NCI-H345 treated with DMSO at 0.1 percent for 48 hours (cell line): Measurements from ENCODE around the gene HOXB9.

ENCODE experiments used
- DNase-seq: peaks from one replicate; lab custom pipeline; 2025; ENCODE audit not compliant: unreplicated experiment; lab: John Stamatoyannopoulos, UW

The HOXB9 gene

GRCh38 chr17:48626245-48627117 lies at the start of gene HOXB9:
Gene HOXB9, minus strand, starts transcription at chr17:48626358. Its CDS starts 89 bp downstream, at chr17:48626269.
- peak; percentile 18 for DNase-seq

- no peak for DNase-seq
Observed at GRCh38 chr17:48672340-48672739, 46.2 kb upstream of the HOXB9 start.

- peak; percentile 24 for DNase-seq
Observed at GRCh38 chr17:48671697-48672171, 45.6 kb upstream of the HOXB9 start.

- no peak for DNase-seq
Observed at GRCh38 chr17:48663134-48663924, 37.2 kb upstream of the HOXB9 start.

- no peak for DNase-seq
Observed at GRCh38 chr17:48655913-48656312, 29.8 kb upstream of the HOXB9 start.

GRCh38 chr17:48649741-48650140 lies 23.6 kb upstream of the HOXB9 start:
- DNase-seq: no peak

GRCh38 chr17:48647963-48648245 lies 21.7 kb upstream of the HOXB9 start:
- no peak for DNase-seq

GRCh38 chr17:48647103-48647962 lies 21.2 kb upstream of the HOXB9 start:
- DNase-seq: peak; percentile 32

GRCh38 chr17:48646183-48647102 lies 20.3 kb upstream of the HOXB9 start:
- no peak for DNase-seq

- no peak for DNase-seq
Observed at GRCh38 chr17:48645639-48646182, 19.6 kb upstream of the HOXB9 start.

- DNase-seq: no peak
Observed at GRCh38 chr17:48644910-48645557, 18.9 kb upstream of the HOXB9 start.

GRCh38 chr17:48644159-48644558 lies 18.0 kb upstream of the HOXB9 start:
- no peak for DNase-seq

GRCh38 chr17:48643697-48644012 lies 17.5 kb upstream of the HOXB9 start:
- DNase-seq: no peak

- no peak for DNase-seq
Observed at GRCh38 chr17:48642843-48643696, 16.9 kb upstream of the HOXB9 start.

GRCh38 chr17:48642059-48642842 lies 16.1 kb upstream of the HOXB9 start:
- DNase-seq: no peak

- no peak for DNase-seq
Observed at GRCh38 chr17:48641541-48642058, 15.4 kb upstream of the HOXB9 start.

GRCh38 chr17:48640858-48641180 lies 14.7 kb upstream of the HOXB9 start:
- no peak for DNase-seq
